Right lobe of liver (tissue), 4 donors: ENCODE results near the gene SUSD5.
"Not testable (repeated sequence)": the region's sequence is repeated elsewhere in the genome, so short reads cannot be mapped to it uniquely, and the experiment has no call there.

Experiments
- POLR2A ChIP-seq: fragments of 450-650 bp; IDR thresholded peaks from one replicate; pipeline ENCODE4 v1.6.1; 2017; ENCODE audit warnings: antibody characterized with exemption, mild to moderate bottlenecking
- TF ChIP-seq, protein P1 (sequence below), 4 donors: fragments of 200-600 bp in 3 of 4; fragments of 450-650 bp in 1 of 4; IDR thresholded peaks; one replicate each; pipeline versions ENCODE4 v1.5.1 to v1.8.0; 2016 to 2022; ENCODE audit warnings: antibody characterized with exemption in 4 of 4, mild to moderate bottlenecking in 2 of 4
- donor health status: DM: no; HTN: no; CAD: no.
- donor health status: DM: no; HTN: no; CAD: no.
- donor health status: DM: no; HTN: yes; CAD: no.

DNA sequence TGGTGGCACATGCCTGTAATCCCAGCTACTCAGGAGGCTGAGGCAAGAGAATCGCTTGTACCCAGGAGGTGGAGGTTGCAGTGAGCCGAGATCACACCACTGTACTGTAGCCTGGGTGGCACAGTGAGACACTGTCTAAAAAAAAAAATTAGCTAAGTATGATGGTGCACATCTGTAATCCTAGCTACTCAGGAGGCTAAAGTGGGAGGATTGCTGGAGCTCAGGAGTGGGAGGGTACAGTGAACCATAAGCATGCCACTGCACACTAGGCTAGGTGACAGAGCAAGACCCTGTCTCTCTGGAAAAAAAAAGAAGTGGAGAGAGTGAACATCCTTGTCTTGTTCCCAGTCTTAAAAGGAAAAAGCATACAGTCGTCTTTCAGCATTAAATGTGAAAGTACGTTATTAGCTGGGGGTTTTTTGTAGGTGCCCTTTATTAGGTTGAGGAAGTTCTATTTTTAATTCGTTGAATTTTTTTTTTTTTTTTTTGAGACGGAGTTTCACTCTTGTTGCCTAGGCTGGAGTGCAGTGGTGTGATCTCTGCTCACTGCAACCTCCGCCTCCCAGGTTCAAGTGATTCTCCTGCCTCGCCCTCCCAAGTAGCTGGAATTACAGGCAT, 79.5 kb downstream of the SUSD5 start:
- not testable (repeated sequence) for TF ChIP-seq POLR2A
- TF ChIP-seq, protein P1, sequence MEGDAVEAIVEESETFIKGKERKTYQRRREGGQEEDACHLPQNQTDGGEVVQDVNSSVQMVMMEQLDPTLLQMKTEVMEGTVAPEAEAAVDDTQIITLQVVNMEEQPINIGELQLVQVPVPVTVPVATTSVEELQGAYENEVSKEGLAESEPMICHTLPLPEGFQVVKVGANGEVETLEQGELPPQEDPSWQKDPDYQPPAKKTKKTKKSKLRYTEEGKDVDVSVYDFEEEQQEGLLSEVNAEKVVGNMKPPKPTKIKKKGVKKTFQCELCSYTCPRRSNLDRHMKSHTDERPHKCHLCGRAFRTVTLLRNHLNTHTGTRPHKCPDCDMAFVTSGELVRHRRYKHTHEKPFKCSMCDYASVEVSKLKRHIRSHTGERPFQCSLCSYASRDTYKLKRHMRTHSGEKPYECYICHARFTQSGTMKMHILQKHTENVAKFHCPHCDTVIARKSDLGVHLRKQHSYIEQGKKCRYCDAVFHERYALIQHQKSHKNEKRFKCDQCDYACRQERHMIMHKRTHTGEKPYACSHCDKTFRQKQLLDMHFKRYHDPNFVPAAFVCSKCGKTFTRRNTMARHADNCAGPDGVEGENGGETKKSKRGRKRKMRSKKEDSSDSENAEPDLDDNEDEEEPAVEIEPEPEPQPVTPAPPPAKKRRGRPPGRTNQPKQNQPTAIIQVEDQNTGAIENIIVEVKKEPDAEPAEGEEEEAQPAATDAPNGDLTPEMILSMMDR (IDR thresholded peaks at IDR 0.05), result not testable (repeated sequence)
